ENCODE data around the gene ZSCAN31. TPM values are rescaled to one million over a fixed set of nuclear protein-coding genes. Genes with fewer than 3 reads are reported as not detected.

ZSCAN31 gene
- total RNA-seq, 1 donor from 2014 or later: 8.3 TPM

- H3K36me3 Mint-ChIP-seq: peaks cover 12% of the 10 kb centered on the region
- H3K4me2 ChIP-seq: no peak overlapping the region
- H3K36me3 ChIP-seq: no peaks in the 10 kb centered on the region
- no peak overlapping the region for H3K27ac Mint-ChIP-seq
- H3K4me1 ChIP-seq: no peaks in the 10 kb centered on the region
- H3K27ac ChIP-seq: no peak overlapping the region
- H3K9me3 ChIP-seq (ENCODE audit: low read depth): no peaks in the 10 kb centered on the region
- H3K9ac ChIP-seq: no peak overlapping the region
- no peaks in the 10 kb centered on the region for H3K9me3 Mint-ChIP-seq
- TF ChIP-seq EZH2phosphoT487 (IDR thresholded peaks at IDR 0.05): no peak
- no peak for TF ChIP-seq CTCF (IDR thresholded peaks at IDR 0.05)
- no peak for TF ChIP-seq EZH2 (IDR thresholded peaks at IDR 0.05)
- H3K27me3 Mint-ChIP-seq (ENCODE audit: insufficient read depth, low read depth): no peaks in the 10 kb centered on the region
- H3K79me2 ChIP-seq (ENCODE audit: low read depth): no peaks in the 10 kb centered on the region
- no peaks in the 10 kb centered on the region for H3K4me1 Mint-ChIP-seq
- DNase-seq (ENCODE audit: low spot score): no peak
- no peak overlapping the region for H2AFZ ChIP-seq (replicated peaks)
- no peak overlapping the region for H3K4me3 ChIP-seq
- H3K27me3 ChIP-seq: no peaks in the 10 kb centered on the region
- H4K20me1 ChIP-seq (ENCODE audit: low read depth): no peaks in the 10 kb centered on the region
- peaks cover 3% of the 10 kb centered on the region for H3F3A ChIP-seq (ENCODE audit: low read depth)
- H3K4me3 Mint-ChIP-seq: no peak overlapping the region
These were observed 35.9 kb upstream of the ZSCAN31 start for GRCh38 chr6:28371706-28372451.

- H3K27ac ChIP-seq: no peak overlapping the region
- H3K27ac Mint-ChIP-seq: no peak overlapping the region
These were observed 35.3 kb upstream of the ZSCAN31 start for GRCh38 chr6:28371280-28371679.

GRCh38 chr6:28370440-28370839 lies 34.5 kb upstream of the ZSCAN31 start:
- H3K36me3 ChIP-seq: no peaks in the 10 kb centered on the region
- no peak overlapping the region for H3K4me3 ChIP-seq
- no peak overlapping the region for H3K27ac ChIP-seq
- H3F3A ChIP-seq (ENCODE audit: low read depth): peaks cover 3% of the 10 kb centered on the region
- H3K27me3 ChIP-seq: no peaks in the 10 kb centered on the region
- no peak for DNase-seq (ENCODE audit: low spot score)
- H3K27ac Mint-ChIP-seq: no peak overlapping the region
- no peaks in the 10 kb centered on the region for H3K9me3 Mint-ChIP-seq
- H3K9ac ChIP-seq: no peak overlapping the region
- H2AFZ ChIP-seq (replicated peaks): no peak overlapping the region
- no peak overlapping the region for H3K4me2 ChIP-seq
- peaks cover 22% of the 10 kb centered on the region for H3K36me3 Mint-ChIP-seq
- H3K79me2 ChIP-seq (ENCODE audit: low read depth): no peaks in the 10 kb centered on the region
- H4K20me1 ChIP-seq (ENCODE audit: low read depth): no peaks in the 10 kb centered on the region
- TF ChIP-seq CTCF (IDR thresholded peaks at IDR 0.05): no peak
- no peak for TF ChIP-seq EZH2 (IDR thresholded peaks at IDR 0.05)
- no peak for TF ChIP-seq EZH2phosphoT487 (IDR thresholded peaks at IDR 0.05)
- no peaks in the 10 kb centered on the region for H3K27me3 Mint-ChIP-seq (ENCODE audit: insufficient read depth, low read depth)
- no peaks in the 10 kb centered on the region for H3K4me1 ChIP-seq
- H3K4me3 Mint-ChIP-seq: no peak overlapping the region
- no peaks in the 10 kb centered on the region for H3K4me1 Mint-ChIP-seq
- no peaks in the 10 kb centered on the region for H3K9me3 ChIP-seq (ENCODE audit: low read depth)

More at GRCh38 chr6:28371280-28371679, 35.3 kb upstream of the ZSCAN31 start:
- Mint-ChIP-seq H3K9me3 (no peaks in the 10 kb centered on the region), H3K4me1 (no peaks in the 10 kb centered on the region), H3K4me3 (no peak overlapping the region), H3K27me3 (ENCODE audit: insufficient read depth, low read depth) (no peaks in the 10 kb centered on the region), H3K36me3 (peaks cover 15% of the 10 kb centered on the region)
- Histone ChIP-seq H2AFZ (replicated peaks) (no peak overlapping the region), H3K9me3 (ENCODE audit: low read depth) (no peaks in the 10 kb centered on the region), H3K4me3 (no peak overlapping the region), H3K9ac (no peak overlapping the region), H3K4me2 (no peak overlapping the region), H3K79me2 (ENCODE audit: low read depth) (no peaks in the 10 kb centered on the region), H3F3A (ENCODE audit: low read depth) (peaks cover 3% of the 10 kb centered on the region), H3K27me3 (no peaks in the 10 kb centered on the region), H4K20me1 (ENCODE audit: low read depth) (no peaks in the 10 kb centered on the region), H3K36me3 (no peaks in the 10 kb centered on the region), H3K4me1 (no peaks in the 10 kb centered on the region)
- DNase-seq (ENCODE audit: low spot score): no peak
- TF ChIP-seq CTCF (IDR thresholded peaks at IDR 0.05): no peak
- no peak for TF ChIP-seq EZH2phosphoT487 (IDR thresholded peaks at IDR 0.05)
- TF ChIP-seq EZH2 (IDR thresholded peaks at IDR 0.05): no peak

All from neural progenitor cell (in vitro differentiated cells).